Fibroblast of skin of back (primary cell): Measurements from ENCODE around the gene CMPK1.
A peak's percentile ranks its signal among the peaks of the same experiment; 100 is the strongest.
"Not testable (repeated sequence)": the region's sequence is repeated elsewhere in the genome, so short reads cannot be mapped to it uniquely, and the experiment has no call there.

Experiments
- DNase-seq: peaks from one replicate; pipeline ENCODE4 v3.0.0-alpha.2; 2013

The CMPK1 gene

DNA sequence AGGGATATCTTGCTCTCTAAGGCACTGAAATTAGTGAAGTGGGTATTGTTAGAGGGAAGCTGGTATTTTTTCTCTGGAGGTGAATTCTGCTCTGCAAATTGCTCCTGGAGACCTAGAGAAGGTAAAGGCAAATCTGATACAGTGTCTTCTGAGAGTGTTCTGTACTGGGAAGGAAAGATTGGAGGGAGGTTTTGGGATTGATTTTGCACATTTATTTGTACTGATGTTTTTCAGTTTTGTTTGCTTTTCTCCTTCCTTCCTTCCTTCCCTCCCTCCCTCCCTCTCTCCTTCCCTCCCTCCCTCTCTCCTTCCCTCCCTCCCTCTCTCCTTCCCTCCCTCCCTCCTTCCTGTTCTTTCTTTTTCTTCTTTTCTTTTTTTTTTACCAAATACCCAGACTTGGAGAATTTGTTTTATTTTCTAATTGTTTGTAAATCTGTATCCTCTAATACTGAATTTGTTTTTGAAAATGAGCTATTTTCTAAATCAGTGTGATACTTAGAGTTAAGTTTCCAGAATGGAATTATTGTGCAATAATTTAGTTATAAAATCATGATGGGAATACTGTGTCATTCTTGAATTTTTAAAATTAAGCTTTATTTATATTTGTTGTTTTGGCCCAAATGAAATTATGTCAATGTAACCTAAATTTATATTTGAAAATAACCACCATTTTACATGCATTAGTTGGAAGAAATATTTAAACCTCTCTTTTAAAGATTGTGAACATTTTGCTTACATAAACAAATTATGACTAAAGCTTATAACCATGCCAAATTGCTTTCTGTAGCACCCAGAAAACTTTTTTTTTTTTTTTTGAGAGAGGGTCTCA lies 4.9 kb downstream of the CMPK1 start:
- no peak for DNase-seq

- DNase-seq: no peak
Observed at GRCh38 chr1:47340227-47340626, 6.6 kb downstream of the CMPK1 start.

GRCh38 chr1:47346979-47347378 lies 13.4 kb downstream of the CMPK1 start:
- DNase-seq: not testable (repeated sequence)

DNA sequence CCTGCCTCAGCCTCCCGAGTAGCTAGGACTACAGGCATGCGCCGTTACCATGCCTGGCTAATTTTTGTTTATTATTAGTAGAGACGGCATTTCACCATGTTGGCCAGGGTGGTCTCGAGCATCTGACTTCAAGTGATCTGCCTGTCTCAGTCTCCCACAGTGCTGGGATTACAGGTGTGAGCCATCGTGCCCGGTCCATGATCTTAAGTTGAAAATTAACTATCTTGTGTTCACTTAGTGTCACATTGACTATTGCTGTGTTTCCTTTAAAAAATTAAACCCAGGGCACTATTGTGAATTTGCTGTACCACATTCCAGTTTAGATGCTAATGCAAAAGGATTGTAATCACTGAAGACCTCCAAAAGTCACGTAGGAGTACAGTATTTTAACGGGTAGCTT lies 14.1 kb downstream of the CMPK1 start:
- DNase-seq: no peak

- no peak for DNase-seq
Observed at GRCh38 chr1:47348246-47348645, 14.7 kb downstream of the CMPK1 start.

DNA sequence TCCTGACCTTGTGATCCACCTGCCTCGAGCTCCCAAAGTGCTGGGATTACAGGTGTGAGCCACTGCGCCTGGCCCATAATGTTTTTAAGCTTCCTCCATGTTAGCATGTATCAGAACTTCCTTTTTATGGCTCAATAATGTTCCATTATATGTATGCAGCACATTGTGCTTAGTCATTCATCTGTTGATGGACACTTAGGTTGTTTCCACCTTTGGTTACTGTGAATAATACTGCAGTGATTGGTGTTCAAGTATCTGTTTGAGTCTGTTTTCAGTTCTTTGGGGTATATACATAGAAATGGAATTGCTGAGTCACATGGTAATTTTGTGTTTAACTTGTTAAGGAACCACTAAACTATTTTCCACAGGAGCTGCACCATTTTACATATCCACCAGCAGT lies 17.7 kb downstream of the CMPK1 start:
- peak; percentile 23 for DNase-seq

DNA sequence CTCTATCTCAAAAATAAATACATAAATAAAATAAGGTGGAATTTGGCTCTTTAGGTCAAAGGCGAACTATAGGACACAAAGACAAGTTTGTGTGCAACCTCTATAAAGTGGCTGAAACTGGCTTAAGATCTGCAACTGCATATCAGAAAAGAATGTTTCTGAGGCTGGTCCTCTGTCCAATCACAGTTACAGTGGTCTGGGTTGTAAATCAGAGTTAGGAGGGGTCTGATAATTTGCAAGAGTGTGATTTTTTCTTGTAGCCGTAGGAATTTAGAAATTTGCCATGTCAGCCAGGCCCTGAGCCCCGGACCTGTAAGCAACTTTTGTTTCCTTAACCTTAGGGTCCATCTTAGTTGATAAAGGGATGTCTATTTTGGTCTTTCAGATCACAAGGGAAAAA lies 27.8 kb downstream of the CMPK1 start:
- DNase-seq: no peak

DNA sequence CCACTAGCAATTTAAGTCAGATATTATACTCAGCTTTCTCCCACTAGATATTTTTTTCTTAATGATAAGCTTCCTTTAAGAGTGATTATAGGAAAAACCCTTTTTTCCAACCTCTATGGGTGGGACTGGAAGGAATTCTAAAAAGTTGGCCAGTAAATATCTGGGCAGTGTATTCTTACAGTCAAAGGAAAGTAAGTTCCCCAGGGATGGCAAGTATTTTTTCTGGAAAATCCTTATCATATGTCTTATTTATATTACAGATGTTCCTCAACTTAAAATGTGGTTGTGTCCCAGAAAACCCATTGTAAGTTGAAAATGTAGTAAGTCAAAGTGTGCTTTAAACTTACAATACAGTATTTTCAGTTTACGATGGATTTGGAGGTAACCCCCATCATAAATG lies 29.2 kb downstream of the CMPK1 start:
- peak; percentile 10 for DNase-seq

GRCh38 chr1:47367651-47368050 lies 34.1 kb downstream of the CMPK1 start:
- no peak for DNase-seq

- no peak for DNase-seq
Observed at GRCh38 chr1:47371016-47371517, 37.5 kb downstream of the CMPK1 start.

DNA sequence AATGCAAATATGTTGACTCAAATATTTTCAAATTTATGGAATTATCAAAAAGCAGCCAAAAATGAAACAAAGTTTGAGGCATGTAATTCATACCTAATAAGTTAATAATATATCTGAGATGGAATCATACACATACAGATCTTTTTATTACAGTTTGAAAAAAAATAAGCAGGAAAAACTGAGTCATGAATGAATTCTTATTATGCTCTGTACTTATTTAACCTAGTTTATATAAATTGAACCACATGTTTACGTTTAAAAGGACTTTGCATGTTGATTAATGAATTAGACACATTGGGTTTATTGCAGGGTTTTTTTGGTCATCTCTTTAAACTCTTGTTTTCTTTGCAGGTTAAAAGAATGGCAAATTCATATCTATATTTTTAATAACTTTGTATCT lies 40.9 kb downstream of the CMPK1 start:
- no peak for DNase-seq

DNA sequence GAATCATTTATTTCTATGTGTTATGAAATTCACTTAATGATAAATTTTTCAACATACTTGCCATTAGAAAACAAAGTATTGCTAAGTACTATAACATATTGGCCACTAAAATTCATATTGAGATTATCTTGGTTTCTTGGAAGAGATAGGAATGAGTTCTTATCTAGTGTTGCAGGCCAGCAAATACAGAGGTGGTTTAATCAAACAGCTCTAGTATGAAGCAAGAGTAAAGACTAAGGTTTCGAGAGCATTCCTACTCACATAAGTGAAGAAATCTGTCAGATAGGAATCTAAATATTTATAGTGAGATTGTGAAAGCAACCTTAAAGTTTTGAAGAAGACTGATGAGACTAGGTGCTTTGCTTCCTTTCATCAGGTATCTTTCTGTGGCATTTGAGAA lies 44.6 kb downstream of the CMPK1 start:
- DNase-seq: no peak

DNA sequence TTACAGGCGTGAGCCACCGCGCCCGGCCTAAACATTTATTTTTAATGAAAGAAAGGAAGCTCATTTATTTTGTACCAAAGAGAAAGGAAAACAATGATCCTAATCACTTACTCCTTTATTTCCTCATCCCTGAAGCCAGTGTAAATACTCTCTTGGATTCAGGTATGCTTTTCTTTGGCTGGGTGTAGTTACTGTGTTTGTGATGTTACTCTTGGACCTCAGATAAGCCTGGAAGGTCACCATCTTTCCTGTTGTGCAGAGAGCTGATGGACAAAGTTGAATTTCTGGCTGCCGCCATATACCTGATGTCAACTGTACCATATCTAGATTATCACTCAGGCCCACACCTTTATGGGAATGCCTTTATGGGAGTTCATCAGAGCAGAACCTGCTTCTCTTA lies 47.1 kb downstream of the CMPK1 start:
- no peak for DNase-seq

DNA sequence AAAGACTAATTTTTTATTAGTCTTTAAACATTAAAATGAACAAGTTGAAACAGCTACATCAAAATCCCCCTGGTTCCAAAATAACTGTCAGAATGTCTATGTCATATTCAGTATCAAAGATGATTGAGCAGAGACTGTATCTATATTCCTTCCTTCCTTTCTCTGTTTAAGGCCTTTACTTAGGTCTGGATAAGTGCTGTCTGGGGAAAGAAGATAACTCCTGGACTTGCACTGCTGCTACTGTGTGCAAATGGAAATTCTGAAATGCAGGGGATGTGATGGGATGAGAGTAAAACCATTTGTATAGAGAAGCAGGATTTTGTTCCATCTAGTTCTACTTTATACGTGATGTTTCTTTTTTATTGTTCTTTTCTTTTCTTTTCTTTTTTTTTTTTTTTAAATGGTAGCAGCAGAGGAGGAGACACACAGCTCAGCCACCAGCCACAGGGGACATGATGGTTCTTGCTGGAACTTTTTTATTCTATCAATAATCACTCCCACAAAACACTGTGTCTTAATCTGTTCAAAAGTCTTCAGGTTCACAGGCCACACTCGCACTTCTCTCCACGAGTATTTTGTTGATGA lies 48.9 kb downstream of the CMPK1 start:
- no peak for DNase-seq

DNA sequence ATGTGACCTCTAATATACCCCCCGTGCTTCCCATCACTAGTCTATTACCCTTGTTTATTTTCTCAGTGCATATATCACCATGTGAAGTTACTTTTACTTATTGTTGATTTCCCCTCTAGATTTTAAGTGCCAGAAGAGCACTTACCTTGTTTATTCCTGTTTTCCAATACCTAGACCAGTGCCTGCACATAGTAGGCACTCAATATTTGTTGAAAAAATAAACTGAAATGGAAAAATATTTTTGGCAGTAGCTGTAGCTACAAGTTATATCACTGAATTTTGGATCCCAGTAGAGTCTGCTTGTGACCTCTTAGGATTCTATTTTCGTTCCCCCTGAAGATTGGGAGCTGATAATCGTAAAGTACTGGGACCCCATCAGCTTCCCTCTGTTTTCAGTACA lies 50.5 kb downstream of the CMPK1 start:
- DNase-seq: no peak

DNA sequence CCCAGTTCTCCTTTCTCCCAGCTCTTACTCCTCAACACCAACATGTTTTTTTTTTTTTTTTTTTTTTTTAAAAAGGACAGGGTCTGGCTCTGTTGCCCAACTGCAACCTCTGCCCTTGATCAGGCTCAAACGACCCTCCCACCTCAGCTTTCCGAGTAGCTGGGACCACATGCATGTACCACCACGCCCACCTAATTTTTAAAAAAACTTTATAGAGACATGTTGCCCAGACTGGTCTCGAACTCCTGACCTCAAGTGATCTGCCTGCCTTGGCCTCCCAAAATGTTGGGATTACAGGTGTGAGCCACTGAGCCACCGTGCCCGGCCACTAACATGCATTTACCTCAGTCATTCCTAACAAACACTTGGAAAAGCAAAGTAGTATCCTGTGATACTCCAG lies 51.4 kb downstream of the CMPK1 start:
- no peak for DNase-seq

DNA sequence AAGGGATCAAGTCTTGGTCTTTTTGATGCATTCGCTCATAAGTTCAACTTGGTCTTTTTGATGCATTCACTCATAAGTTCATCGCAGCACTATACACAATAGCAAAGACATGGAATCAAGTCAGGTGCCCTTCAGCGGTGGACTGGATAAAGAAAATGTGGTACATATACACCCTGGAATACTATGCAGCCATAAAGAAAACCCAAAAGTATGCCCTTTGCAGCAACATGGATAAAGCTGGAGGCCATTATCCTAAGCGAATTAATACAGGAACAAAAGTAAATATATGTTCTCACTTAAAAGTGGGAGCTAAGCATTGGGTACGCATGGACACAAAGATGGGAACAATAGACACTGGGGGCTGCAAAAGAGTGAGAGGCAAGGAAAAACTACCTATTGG lies 52.7 kb downstream of the CMPK1 start:
- no peak for DNase-seq

DNA sequence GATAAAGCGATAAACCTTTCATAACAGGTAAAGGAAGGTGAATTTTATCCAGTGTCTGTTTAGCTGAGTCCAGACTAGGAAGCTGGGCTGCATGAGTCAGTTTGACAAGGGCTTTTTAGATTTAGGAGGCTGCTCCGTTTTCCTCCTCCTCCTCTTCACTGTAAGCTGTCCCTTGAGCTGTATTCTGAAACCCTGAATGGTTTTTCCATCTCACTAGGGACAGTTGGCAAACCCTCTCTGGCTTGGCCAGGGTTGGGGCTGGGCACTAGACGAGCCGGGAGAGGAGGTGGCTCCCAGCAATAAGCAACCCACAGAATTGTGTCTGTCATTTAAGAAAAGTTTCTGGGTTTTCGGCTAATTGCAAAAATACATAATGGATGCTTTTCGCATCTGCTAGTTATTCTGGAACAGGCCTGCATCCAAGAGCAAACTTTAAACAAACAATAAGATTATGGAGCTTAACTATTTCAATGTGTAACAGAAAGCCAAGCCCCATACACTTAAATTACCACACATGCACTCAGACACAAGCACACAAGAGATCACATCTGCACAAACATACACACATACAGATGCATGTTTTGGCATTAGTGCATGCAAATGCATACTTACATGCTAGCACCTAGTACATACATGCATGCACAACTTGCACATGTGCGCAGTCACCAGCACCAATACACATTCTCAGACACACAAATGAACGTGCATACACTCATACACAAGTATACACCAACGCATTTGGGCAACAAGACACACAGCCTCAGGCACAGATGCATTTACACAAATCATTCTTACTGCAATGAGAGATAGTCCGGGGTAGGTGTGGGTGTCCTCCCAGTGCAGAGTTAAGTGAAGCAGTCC lies 54.7 kb downstream of the CMPK1 start:
- no peak for DNase-seq

DNA sequence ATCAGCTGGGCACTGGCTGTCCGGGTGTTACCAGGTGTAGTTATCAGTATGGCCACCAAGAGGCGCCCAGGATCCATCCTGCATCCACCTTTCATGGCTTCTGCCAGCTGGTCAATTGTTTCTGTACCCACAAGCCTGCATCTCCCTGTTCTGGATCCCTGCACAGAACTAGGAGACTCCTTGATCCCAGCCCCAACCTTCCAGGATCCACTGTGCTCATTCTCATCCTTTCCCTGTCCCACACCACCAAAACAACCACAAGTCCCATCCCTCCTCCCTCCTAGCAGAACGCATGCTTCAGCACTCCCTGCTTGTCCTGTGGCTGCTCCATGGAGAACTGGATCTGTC lies 55.3 kb downstream of the CMPK1 start:
- DNase-seq: peak; percentile 62

GRCh38 chr1:47389731-47390130 lies 56.1 kb downstream of the CMPK1 start:
- DNase-seq: no peak

- no peak for DNase-seq
Observed at GRCh38 chr1:47390843-47391242, 57.3 kb downstream of the CMPK1 start.

DNA sequence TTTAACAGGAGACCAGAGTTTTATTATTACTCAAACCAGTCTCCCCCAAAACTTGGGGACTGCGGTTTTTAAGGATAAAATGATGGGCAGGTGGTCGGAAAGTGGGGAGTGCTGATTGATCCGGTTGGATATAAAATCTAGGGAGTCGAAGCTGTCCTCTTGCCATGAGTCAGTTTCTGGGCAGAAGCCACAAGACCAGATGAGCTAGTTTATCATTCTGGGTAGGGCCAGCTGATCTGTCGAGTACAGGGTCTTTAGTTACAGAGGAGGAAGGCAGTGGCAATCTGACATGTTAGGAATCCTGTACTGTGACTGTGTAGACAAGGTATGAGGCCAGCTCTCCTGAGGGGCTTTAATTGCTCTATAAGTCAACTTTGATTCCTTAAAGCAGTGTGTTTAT lies 59.6 kb downstream of the CMPK1 start:
- no peak for DNase-seq

DNA sequence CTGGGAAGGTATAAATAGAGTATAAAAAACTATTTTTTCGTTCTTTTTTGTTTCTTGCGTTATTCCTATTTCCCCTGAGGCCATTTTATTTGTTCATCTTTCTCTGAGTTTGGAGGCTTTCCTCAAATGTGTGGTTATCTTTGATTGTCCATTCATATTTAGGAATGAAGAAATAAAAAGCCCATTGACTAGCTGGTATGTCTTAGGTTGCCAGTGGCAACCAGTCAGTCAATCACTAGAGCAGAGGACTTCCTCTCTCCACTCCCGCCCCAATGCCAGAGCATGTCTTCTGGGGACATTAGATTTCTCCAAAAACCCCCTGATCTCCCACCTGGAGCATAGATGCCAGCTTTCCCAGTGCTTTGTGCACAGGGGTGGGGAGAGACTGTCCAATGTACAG lies 61.8 kb downstream of the CMPK1 start:
- no peak for DNase-seq
